K562 (cell line): Measurements from ENCODE around the gene PSRC1. TPM values are rescaled to one million over a fixed set of nuclear protein-coding genes. Genes with fewer than 3 reads are reported as not detected.

ENCODE experiments used
- ATF7 ChIP-seq: fragments of 450-650 bp; IDR thresholded peaks from 2 replicates; pipeline ENCODE4 v1.7.1; 2014; ENCODE audit warnings: mild to moderate bottlenecking, moderate library complexity
- CXXC5 ChIP-seq: fragments of 250-450 bp; sonication (Bioruptor Pico); IDR thresholded peaks from 2 replicates; pipeline ENCODE4 v1.8.0; 2022; ENCODE audit warnings: inconsistent platforms, mild to moderate bottlenecking, moderate library complexity
- DIDO1 ChIP-seq: fragments of 450-650 bp; IDR thresholded peaks from 2 replicates; pipeline ENCODE4 v1.6.1; 2016; ENCODE audit warnings: low read depth, missing biosample characterization, missing genetic modification characterization
- FIP1L1 ChIP-seq: fragments of 200-400 bp; formaldehyde crosslinking; IDR thresholded peaks from 2 replicates; pipeline ENCODE4 v1.6.1; 2018; ENCODE audit warnings: mild to moderate bottlenecking, low read depth, low read length; ENCODE audit not compliant: poor library complexity, severe bottlenecking
- FOXK2 ChIP-seq, 2 experiments: fragments of 450-650 bp; IDR thresholded peaks in 1 of 2; conservative IDR thresholded peaks in 1 of 2; 2 replicates each; pipeline ENCODE4 v1.6.1; 2016; ENCODE audit warnings: low read depth in 2 of 2, mild to moderate bottlenecking in 1 of 2
- MAFK ChIP-seq: IDR thresholded peaks from 2 replicates; pipeline ENCODE4 v1.6.1; 2011; ENCODE audit warnings: low read length, improper control_type of control experiment
- MTA3 ChIP-seq: fragments of 450-650 bp; formaldehyde crosslinking; IDR thresholded peaks from 2 replicates; pipeline ENCODE4 v1.6.1; 2017; ENCODE audit warnings: mild to moderate bottlenecking, borderline replicate concordance
- TBP ChIP-seq: optimal IDR thresholded peaks from 2 replicates; pipeline ENCODE3; 2011; ENCODE audit warnings: low read depth, low read length, improper control_type of control experiment
- ZBTB40 ChIP-seq, 2 experiments: fragments of 450-650 bp in 1 of 2; sonication (generic) in 1 of 2; formaldehyde crosslinking in 1 of 2; IDR thresholded peaks; 2 replicates each; pipeline versions ENCODE4 v1.7.1 to v1.9.0; 2016 to 2022; ENCODE audit warnings: inconsistent platforms in 1 of 2, mild to moderate bottlenecking in 1 of 2, missing genetic modification reagents in 1 of 2
- ZKSCAN1 ChIP-seq: fragments of 150-350 bp; IDR thresholded peaks from 2 replicates; pipeline ENCODE4 v1.6.1; 2016; ENCODE audit warnings: low read depth, low read length
- ZNF143 ChIP-seq: sonication (generic); formaldehyde crosslinking; IDR thresholded peaks from 2 replicates; pipeline ENCODE4 v1.9.0; 2022; ENCODE audit warnings: mild to moderate bottlenecking, missing genetic modification reagents
- ZNF3 ChIP-seq: fragments of 250-450 bp; sonication (Bioruptor Pico); IDR thresholded peaks from 2 replicates; pipeline ENCODE4 v1.5.0; 2021; ENCODE audit warnings: mild to moderate bottlenecking, moderate library complexity
- ZNF444 ChIP-seq: fragments of 250-450 bp; sonication (Bioruptor Pico); IDR thresholded peaks from 2 replicates; pipeline ENCODE4 v1.4.0; 2020; ENCODE audit warnings: mild to moderate bottlenecking, moderate library complexity
- ZNF589 ChIP-seq: fragments of 200-800 bp; sonication (Bioruptor generic); IDR thresholded peaks from 2 replicates; pipeline ENCODE4 v1.6.1; 2016; ENCODE audit warnings: low read depth, missing genetic modification characterization, missing compliant biosample characterization
- polyA plus RNA-seq, 8 experiments: library from polyadenylated mRNA; depleted of rRNA in 4 of 8; stranded (reverse) in 5 of 8; unstranded in 3 of 8; fragments of >200 nt; fragmentation: Nextera tagmentation in 2 of 8; fragmentation: Illumina TruSeq in 1 of 8; extraction: Ambion mirVana in 2 of 8; extraction: Trizol in 1 of 8; gene quantifications; 2 replicates each; pipeline versions ENCODE4 v1.2.1 to v1.2.3, GENCODE V29; 2011 to 2014; ENCODE audit warnings: inconsistent platforms in 1 of 8, missing spikeins in 1 of 8
- total RNA-seq, 7 experiments: library from RNA; depleted of rRNA in 6 of 7; stranded (reverse); fragments of >200 nt in 6 of 7; fragmentation: Illumina TruSeq in 2 of 7; extraction: Trizol in 2 of 7; gene quantifications; 2 replicates each; pipeline versions ENCODE4 v1.2.1 to v1.2.3, GENCODE V29; 2011 to 2021; ENCODE audit warnings: low replicate concordance in 1 of 7
- TF ChIP-seq, protein P1 (sequence below): sonication (generic); formaldehyde crosslinking; IDR thresholded peaks from 2 replicates; pipeline ENCODE4 v1.8.1; 2023; ENCODE audit warnings: mild to moderate bottlenecking, missing genetic modification reagents

The PSRC1 gene
- total and polyA plus RNA-seq, 9 of the 15 experiments (the other 6 are each of a cell fraction or from before 2014, with no cell fraction given): 6.5 to 65.2 (median 39.3) TPM

DNA sequence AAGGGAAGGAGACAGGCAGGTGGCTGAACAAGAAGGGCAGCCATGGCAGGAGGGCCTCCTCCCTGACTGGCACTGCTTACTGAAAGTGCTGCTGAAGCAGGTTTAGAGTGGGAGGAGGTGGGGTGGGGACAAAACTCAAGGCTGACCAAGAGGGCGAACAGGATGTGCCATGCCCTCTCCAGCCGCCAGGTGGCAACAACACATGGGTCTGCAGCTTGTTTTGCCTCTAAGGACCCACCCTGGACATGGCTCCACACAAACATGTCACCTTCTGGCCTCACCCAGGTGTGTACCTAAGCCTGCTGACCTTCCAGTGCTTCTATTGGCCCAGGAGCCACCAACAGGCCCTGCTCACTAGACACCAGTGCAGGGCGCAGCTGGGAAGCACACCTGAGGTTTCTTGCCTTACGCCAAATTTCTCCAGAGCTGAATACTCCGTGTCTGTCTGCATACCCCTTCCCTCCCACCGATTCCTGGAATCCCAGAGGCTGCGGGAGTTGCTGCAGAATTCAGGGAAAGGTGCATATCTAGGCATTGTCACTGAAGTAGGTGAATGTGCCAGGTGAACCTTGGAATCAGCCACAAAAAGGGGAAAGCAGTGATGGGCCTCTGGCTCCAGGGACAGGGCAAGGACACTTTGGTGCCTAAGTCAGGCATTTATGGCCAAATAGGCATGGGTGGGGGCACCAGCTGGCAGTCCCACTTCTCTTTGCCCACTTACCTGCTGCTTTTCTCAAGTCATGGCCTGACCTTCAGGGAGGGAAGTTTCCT, 5.3 kb downstream of the PSRC1 start (continued):
- TF ChIP-seq ZBTB40 (IDR thresholded peaks at IDR 0.05) (peak; percentile 28; the same call in 1 of the 2 replicates), ZBTB40 (CRISPR knock-in tag; IDR thresholded peaks at IDR 0.05) (no peak), MTA3 (0 out of 2 replicates have a peak, but pooled peaks have one; percentile 47), TBP (peak; percentile 11), CXXC5 (0 out of 2 replicates have a peak, but pooled peaks have one; percentile 18), ATF7 (0 out of 2 replicates have a peak, but pooled peaks have one; percentile 40), DIDO1 (tag) (no peak), ZKSCAN1 (no peak), FOXK2 (conservative IDR thresholded peaks at IDR 0.05 in 1 of 2, IDR thresholded peaks at IDR 0.05 in 1 of 2; ENCODE audit: low read depth in 2 of 2) (peak in 1 of 2 experiments; percentile 74; a peak in 1 of 4 replicates), MAFK (0 out of 2 replicates have a peak, but pooled peaks have one; percentile 27), FIP1L1 (no peak), ZNF143 (CRISPR knock-in tag) (0 out of 2 replicates have a peak, but pooled peaks have one; percentile 13), ZNF589 (CRISPR knock-in tag) (no peak), ZNF444 (CRISPR knock-in tag) (no peak), ZNF3 (CRISPR knock-in tag) (no peak)
- TF ChIP-seq, protein P1, sequence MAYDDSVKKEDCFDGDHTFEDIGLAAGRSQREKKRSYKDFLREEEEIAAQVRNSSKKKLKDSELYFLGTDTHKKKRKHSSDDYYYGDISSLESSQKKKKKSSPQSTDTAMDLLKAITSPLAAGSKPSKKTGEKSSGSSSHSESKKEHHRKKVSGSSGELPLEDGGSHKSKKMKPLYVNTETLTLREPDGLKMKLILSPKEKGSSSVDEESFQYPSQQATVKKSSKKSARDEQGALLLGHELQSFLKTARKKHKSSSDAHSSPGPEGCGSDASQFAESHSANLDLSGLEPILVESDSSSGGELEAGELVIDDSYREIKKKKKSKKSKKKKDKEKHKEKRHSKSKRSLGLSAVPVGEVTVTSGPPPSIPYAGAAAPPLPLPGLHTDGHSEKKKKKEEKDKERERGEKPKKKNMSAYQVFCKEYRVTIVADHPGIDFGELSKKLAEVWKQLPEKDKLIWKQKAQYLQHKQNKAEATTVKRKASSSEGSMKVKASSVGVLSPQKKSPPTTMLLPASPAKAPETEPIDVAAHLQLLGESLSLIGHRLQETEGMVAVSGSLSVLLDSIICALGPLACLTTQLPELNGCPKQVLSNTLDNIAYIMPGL (CRISPR knock-in tag): 0 out of 2 replicates have a peak, but pooled peaks have one; percentile 27
